Measurements from ENCODE around the gene HAAO.

- TF ChIP-seq CTCF (IDR thresholded peaks at IDR 0.05) (no peak), EP300 (IDR thresholded peaks at IDR 0.05) (no peak)
These were observed 55.6 kb downstream of the HAAO start for GRCh38 chr2:42736598-42737322.
